ENCODE data around the gene KLHL35.

DNA sequence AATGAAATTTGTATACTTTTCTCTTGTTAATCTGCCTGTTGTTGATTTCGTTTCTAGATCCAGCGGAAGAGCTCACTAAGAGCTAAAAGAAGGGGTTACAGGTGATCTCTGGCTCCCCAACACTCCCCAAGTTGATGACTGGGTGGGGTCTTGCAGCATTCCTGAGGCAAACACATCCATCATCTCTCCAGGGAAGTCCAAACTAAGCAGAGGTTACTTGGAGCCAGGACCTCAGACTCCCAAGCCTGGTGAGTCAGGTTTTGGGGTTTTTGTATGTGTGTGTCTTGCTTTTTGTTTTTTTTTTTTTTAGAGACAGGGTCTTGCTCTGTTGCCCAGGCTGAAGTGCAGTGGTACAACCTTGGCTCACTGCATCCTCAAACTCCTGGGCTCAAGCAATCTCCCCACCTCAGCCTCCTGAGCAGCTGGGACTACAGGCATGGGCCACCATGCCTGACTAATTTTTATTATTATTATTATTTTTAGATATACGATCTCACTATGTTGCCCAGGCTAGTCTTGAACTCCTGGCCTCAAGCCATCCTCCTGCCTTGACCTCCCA, 45.2 kb downstream of the KLHL35 start:
- TF ChIP-seq, protein P1, sequence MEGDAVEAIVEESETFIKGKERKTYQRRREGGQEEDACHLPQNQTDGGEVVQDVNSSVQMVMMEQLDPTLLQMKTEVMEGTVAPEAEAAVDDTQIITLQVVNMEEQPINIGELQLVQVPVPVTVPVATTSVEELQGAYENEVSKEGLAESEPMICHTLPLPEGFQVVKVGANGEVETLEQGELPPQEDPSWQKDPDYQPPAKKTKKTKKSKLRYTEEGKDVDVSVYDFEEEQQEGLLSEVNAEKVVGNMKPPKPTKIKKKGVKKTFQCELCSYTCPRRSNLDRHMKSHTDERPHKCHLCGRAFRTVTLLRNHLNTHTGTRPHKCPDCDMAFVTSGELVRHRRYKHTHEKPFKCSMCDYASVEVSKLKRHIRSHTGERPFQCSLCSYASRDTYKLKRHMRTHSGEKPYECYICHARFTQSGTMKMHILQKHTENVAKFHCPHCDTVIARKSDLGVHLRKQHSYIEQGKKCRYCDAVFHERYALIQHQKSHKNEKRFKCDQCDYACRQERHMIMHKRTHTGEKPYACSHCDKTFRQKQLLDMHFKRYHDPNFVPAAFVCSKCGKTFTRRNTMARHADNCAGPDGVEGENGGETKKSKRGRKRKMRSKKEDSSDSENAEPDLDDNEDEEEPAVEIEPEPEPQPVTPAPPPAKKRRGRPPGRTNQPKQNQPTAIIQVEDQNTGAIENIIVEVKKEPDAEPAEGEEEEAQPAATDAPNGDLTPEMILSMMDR (IDR thresholded peaks at IDR 0.05) = no peak
- TF ChIP-seq POLR2AphosphoS5 (IDR thresholded peaks at IDR 0.05; ENCODE audit: insufficient read depth in 1 of 2, low read depth in 1 of 2) (no peak), POLR2A (IDR thresholded peaks at IDR 0.05) (no peak)

All from vagina (tissue), 2 donors.